Body of pancreas (tissue), 4 donors: ENCODE data around the gene HELQ.
"Not testable (repeated sequence)": the region's sequence is repeated elsewhere in the genome, so short reads cannot be mapped to it uniquely, and the experiment has no call there.

ENCODE experiments used
- POLR2A ChIP-seq, 3 donors: fragments of 450-650 bp; IDR thresholded peaks; one replicate each; pipeline ENCODE4 v1.6.1; 2016; ENCODE audit warnings: antibody characterized with exemption in 3 of 3, mild to moderate bottlenecking in 2 of 3
- TF ChIP-seq, protein P1 (sequence below), 7 experiments: fragments of 450-650 bp in 4 of 7; fragments of 200-600 bp in 3 of 7; sonication (generic) in 3 of 7; IDR thresholded peaks; one replicate each; pipeline ENCODE4 v1.5.1; 2016 to 2019; ENCODE audit warnings: antibody characterized with exemption in 7 of 7

DNA sequence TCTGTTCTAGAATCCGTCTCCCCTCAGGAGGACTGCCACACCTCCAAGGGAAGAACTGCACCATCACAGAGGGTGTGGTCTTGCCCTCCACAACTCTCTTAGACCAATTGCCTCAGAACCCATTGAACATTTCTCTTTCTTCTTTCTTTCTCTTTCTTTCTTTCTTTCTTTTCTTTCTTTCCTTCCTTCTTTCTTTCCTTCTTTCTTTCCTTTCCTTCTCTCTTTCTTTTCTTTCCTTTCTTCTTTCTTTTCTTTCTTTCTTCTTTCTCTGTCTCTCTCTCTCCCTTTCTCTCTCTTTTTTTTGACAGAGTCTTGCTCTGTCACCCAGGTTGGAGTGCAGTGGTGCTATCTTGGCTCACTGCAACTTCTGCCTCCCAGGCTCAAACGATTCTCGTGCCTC lies 46.0 kb upstream of the HELQ start:
- not testable (repeated sequence) for TF ChIP-seq POLR2A (IDR thresholded peaks at IDR 0.05)
- TF ChIP-seq, protein P1, sequence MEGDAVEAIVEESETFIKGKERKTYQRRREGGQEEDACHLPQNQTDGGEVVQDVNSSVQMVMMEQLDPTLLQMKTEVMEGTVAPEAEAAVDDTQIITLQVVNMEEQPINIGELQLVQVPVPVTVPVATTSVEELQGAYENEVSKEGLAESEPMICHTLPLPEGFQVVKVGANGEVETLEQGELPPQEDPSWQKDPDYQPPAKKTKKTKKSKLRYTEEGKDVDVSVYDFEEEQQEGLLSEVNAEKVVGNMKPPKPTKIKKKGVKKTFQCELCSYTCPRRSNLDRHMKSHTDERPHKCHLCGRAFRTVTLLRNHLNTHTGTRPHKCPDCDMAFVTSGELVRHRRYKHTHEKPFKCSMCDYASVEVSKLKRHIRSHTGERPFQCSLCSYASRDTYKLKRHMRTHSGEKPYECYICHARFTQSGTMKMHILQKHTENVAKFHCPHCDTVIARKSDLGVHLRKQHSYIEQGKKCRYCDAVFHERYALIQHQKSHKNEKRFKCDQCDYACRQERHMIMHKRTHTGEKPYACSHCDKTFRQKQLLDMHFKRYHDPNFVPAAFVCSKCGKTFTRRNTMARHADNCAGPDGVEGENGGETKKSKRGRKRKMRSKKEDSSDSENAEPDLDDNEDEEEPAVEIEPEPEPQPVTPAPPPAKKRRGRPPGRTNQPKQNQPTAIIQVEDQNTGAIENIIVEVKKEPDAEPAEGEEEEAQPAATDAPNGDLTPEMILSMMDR (IDR thresholded peaks at IDR 0.05): not testable (repeated sequence)
